HepG2 (cell line): Measurements from ENCODE around the gene MCF2L. TPM values are rescaled to one million over a fixed set of nuclear protein-coding genes. Genes with fewer than 3 reads are reported as not detected.

ENCODE experiments used
- ATAC-seq: fragments of 200-7000 bp; cut with Tn5 transposase; 3 replicates; pipeline ENCODE4 v1.9.1; 2020; ENCODE audit warnings: mild to moderate bottlenecking, moderate library complexity
- BruUV-seq: library from RNA; stranded (reverse); fragments of 400-500 nt; replicated peaks from 2 replicates; lab custom pipeline; 2021; lab: Mats Ljungman, UMichigan
- CTCF ChIA-PET: fragments of 300-600 bp; formaldehyde crosslinking; extraction: SDS; loops from one replicate; lab custom pipeline; 2021; ENCODE audit warnings: low total read pairs, inconsistent platforms, low intra/inter-chr PET ratio; lab: Yijun Ruan, JAX
- POLR2A ChIA-PET: fragments of 350-600 bp; sonication (Branson Sonifier 250); formaldehyde crosslinking; loops from one replicate; lab custom pipeline; 2020; ENCODE audit warnings: antibody characterized with exemption, inconsistent platforms; lab: Yijun Ruan, JAX
- DNase-seq: peaks from one replicate; pipeline ENCODE4 v3.0.0-alpha.2; 2015; ENCODE audit warnings: low spot score
- FAIRE-seq: peaks from 3 replicates; lab custom pipeline; 2011; peaks lifted over from hg19 to GRCh38; lab: Jason Lieb, UNC
- H2AFZ ChIP-seq: one replicate; pipeline ENCODE4 v1.6.1; 2011; ENCODE audit warnings: low read length, inconsistent platforms
- H3K27ac ChIP-seq: fragments of 300-600 bp; 3 replicates; pipeline ENCODE4 v1.8.0; 2011; ENCODE audit warnings: mixed run types, mild to moderate bottlenecking, mixed read lengths, low read length, inconsistent platforms; ENCODE audit not compliant: insufficient read depth; ENCODE audit errors: extremely low read length
- H3K27me3 ChIP-seq, 2 experiments: fragments of 200-600 bp in 1 of 2; 2 replicates in 1 of 2; 3 replicates in 1 of 2; pipeline versions ENCODE4 v1.6.0 to v1.8.0; 2011; ENCODE audit warnings: low read length in 2 of 2, mild to moderate bottlenecking in 2 of 2, moderate library complexity in 2 of 2, inconsistent platforms in 1 of 2; ENCODE audit not compliant: insufficient read depth in 2 of 2, control insufficient read depth in 1 of 2
- H3K36me3 ChIP-seq, 2 experiments: fragments of 200-600 bp in 1 of 2; replicated peaks in 1 of 2; 2 replicates in 1 of 2; 3 replicates in 1 of 2; pipeline versions ENCODE4 v1.5.1 to v1.8.0; 2011; ENCODE audit warnings: low read length in 2 of 2, inconsistent platforms in 1 of 2; ENCODE audit not compliant: insufficient read depth in 2 of 2, control insufficient read depth in 1 of 2
- H3K4me1 ChIP-seq: 2 replicates; pipeline ENCODE4 v1.5.1; 2012; ENCODE audit warnings: low read length, inconsistent platforms; ENCODE audit not compliant: insufficient read depth
- H3K4me2 ChIP-seq: 2 replicates; pipeline ENCODE4 v1.6.0; 2011; ENCODE audit warnings: low read depth, low read length, inconsistent platforms
- H3K4me3 ChIP-seq, 3 experiments: fragments of 200-600 bp in 1 of 3; sonication (generic), shearing (Covaris generic) in 1 of 3; replicated peaks in 1 of 3; 2 replicates each; pipeline ENCODE4 v1.5.1; 2011 to 2016; ENCODE audit warnings: low read length in 3 of 3, inconsistent platforms in 2 of 3, low read depth in 2 of 3, mild to moderate bottlenecking in 2 of 3, control low read depth in 1 of 3, mixed read lengths in 1 of 3; ENCODE audit not compliant: insufficient read depth in 1 of 3
- H3K79me2 ChIP-seq: one replicate; pipeline ENCODE4 v1.6.1; 2011; ENCODE audit warnings: low read length, inconsistent platforms; ENCODE audit not compliant: insufficient read depth
- H3K9ac ChIP-seq: 2 replicates; pipeline ENCODE4 v1.6.0; 2011; ENCODE audit warnings: mild to moderate bottlenecking, low read depth, low read length, inconsistent platforms; ENCODE audit not compliant: insufficient read depth
- H3K9me3 ChIP-seq: 2 replicates; pipeline ENCODE4 v1.5.1; 2012; ENCODE audit warnings: mild to moderate bottlenecking, low read length
- H4K20me1 ChIP-seq: 2 replicates; pipeline ENCODE4 v1.6.0; 2011; ENCODE audit warnings: inconsistent platforms, mild to moderate bottlenecking, low read length, moderate library complexity; ENCODE audit not compliant: insufficient read depth
- NR2F6 ChIP-seq, 2 experiments: IDR thresholded peaks; 2 replicates each; pipeline ENCODE4 v1.6.1; 2016; ENCODE audit warnings: antibody characterized with exemption in 1 of 2, mild to moderate bottlenecking in 1 of 2
- RARA ChIP-seq: IDR thresholded peaks from 2 replicates; pipeline ENCODE4 v1.6.1; 2016; ENCODE audit warnings: missing genetic modification reagents, missing compliant biosample characterization
- SAP130 ChIP-seq: IDR thresholded peaks from 2 replicates; pipeline ENCODE4 v1.6.1; 2016; ENCODE audit warnings: low read depth
- SNAI1 ChIP-seq: sonication (generic); formaldehyde crosslinking; IDR thresholded peaks from 2 replicates; pipeline ENCODE4 v1.5.0; 2020; ENCODE audit warnings: mild to moderate bottlenecking, missing genetic modification reagents, borderline replicate concordance
- TFAP4 ChIP-seq: sonication (generic); IDR thresholded peaks from 2 replicates; pipeline ENCODE4 v1.6.1; 2016; ENCODE audit warnings: low read depth, borderline replicate concordance
- THAP9 ChIP-seq: sonication (generic); formaldehyde crosslinking; IDR thresholded peaks from 2 replicates; pipeline ENCODE4; 2020; ENCODE audit warnings: missing genetic modification reagents, mild to moderate bottlenecking, borderline replicate concordance
- ZBTB33 ChIP-seq: sonication (generic); formaldehyde crosslinking; IDR thresholded peaks from 2 replicates; pipeline ENCODE4 v1.4.0; 2020; ENCODE audit warnings: missing genetic modification reagents
- ZBTB38 ChIP-seq: sonication (generic); formaldehyde crosslinking; IDR thresholded peaks from 2 replicates; pipeline ENCODE4 v1.5.1; 2020; ENCODE audit warnings: mild to moderate bottlenecking, missing genetic modification reagents
- ZNF432 ChIP-seq: sonication (generic); formaldehyde crosslinking; IDR thresholded peaks from 2 replicates; pipeline ENCODE4 v1.5.0; 2020; ENCODE audit warnings: missing genetic modification reagents, mild to moderate bottlenecking, borderline replicate concordance
- ZNF687 ChIP-seq: sonication (generic); formaldehyde crosslinking; IDR thresholded peaks from 2 replicates; pipeline ENCODE4 v1.5.1; 2020; ENCODE audit warnings: mild to moderate bottlenecking, missing genetic modification reagents, moderate library complexity
- WGBS: methylation state at CpG from one replicate; pipeline ENCODE4 v1.1.6; 2017; ENCODE audit warnings: low lambda C conversion rate; 5-methylcytosine and 5-hydroxymethylcytosine counted together
- in situ Hi-C: cut with HindIII; loops from 2 replicates; pipeline ENCODE4 v1.10.0; 2017; ENCODE audit warnings: low pct_unique_long_range_greater_than_20kb; ENCODE audit not compliant: extremely low pct_ligation_motif_present
- intact Hi-C: fragments of 100-400 bp; cut with micrococcal nuclease; formaldehyde crosslinking; loops from one replicate; pipeline ENCODE4 v1.10.0; 2022; ENCODE audit not compliant: unreplicated experiment
- polyA plus RNA-seq, 8 experiments: library from polyadenylated mRNA; depleted of rRNA in 3 of 8; stranded (reverse) in 7 of 8; unstranded in 1 of 8; fragments of >200 nt; fragmentation: Illumina TruSeq in 4 of 8; extraction: Trizol in 4 of 8; gene quantifications; 2 replicates each; pipeline versions ENCODE4 v1.2.1 to v1.2.3, GENCODE V29; 2011 to 2016; ENCODE audit warnings: low read depth in 4 of 8, missing spikeins in 1 of 8, mixed read lengths in 1 of 8; ENCODE audit not compliant: insufficient read depth in 1 of 8
- total RNA-seq, 5 experiments: library from RNA; depleted of rRNA; stranded (reverse); fragments of >200 nt; fragmentation: Illumina TruSeq; extraction: Trizol; gene quantifications; 2 replicates each; pipeline ENCODE4 v1.2.3, GENCODE V29; 2016; ENCODE audit warnings: low read depth in 1 of 5

MCF2L gene
- total and polyA plus RNA-seq, 2 of the 13 experiments (the other 11 are each of a cell fraction or from before 2014, with no cell fraction given), result 19.4 to 28.4 TPM

- no CpG with 5 or more reads among the region's 6 CpGs for WGBS
- H3K9ac ChIP-seq, result no peak overlapping the region
- H3K9me3 ChIP-seq, result no peaks in the 10 kb centered on the region
- intact Hi-C loops (no loop called here), in situ Hi-C loops (no loop called here)
- H3K79me2 ChIP-seq, result peaks cover 32% of the 10 kb centered on the region
- DNase-seq (no peak), FAIRE-seq (no peak), ATAC-seq (peak; percentile 34; the same call in 2 of the 3 replicates)
- H3K27ac ChIP-seq, result no peak overlapping the region
- TF ChIP-seq ZNF432 (CRISPR knock-in tag) (no peak), ZNF687 (CRISPR knock-in tag) (peak; percentile 38), TFAP4 (peak; percentile 75; the same call in 1 of the 2 replicates), SAP130 (CRISPR knock-in tag) (peak; percentile 20; the same call in 1 of the 2 replicates), SNAI1 (CRISPR knock-in tag) (no peak), THAP9 (CRISPR knock-in tag) (no peak), NR2F6 (IDR thresholded peaks at IDR 0.05) (0 out of 2 replicates have a peak, but pooled peaks have one; percentile 27), NR2F6 (CRISPR knock-in tag; IDR thresholded peaks at IDR 0.05) (0 out of 2 replicates have a peak, but pooled peaks have one; percentile 26), RARA (CRISPR knock-in tag) (peak; percentile 23; the same call in 1 of the 2 replicates), ZBTB33 (peak; percentile 98), ZBTB38 (CRISPR knock-in tag) (peak; percentile 75; the same call in 1 of the 2 replicates)
- BruUV-seq, result no TSS peak
- H3K4me2 ChIP-seq, result peak overlapping the region; percentile 98
- peaks cover 0 to 5% of the 10 kb centered on the region in 2 experiments; a peak in 3 of 5 replicates for H3K36me3 ChIP-seq
- POLR2A ChIA-PET, result interaction anchor here (0.8 to 1.6 kb wide), 2 partner anchors 14 to 30 kb away, joined by 3 to 4 read pairs; no protein-coding TSS in a partner anchor
- H4K20me1 ChIP-seq, result peaks cover 2% of the 10 kb centered on the region; the same call in 1 of the 2 replicates
- H2AFZ ChIP-seq, result no peak overlapping the region
- no peaks in the 10 kb centered on the region for H3K27me3 ChIP-seq
- H3K4me3 ChIP-seq, result no peak overlapping the region; a peak in 1 of 6 replicates
- CTCF ChIA-PET, result no interaction called here
- peaks cover 43% of the 10 kb centered on the region for H3K4me1 ChIP-seq
Observed at GRCh38 chr13:112971288-112971643, 2.3 kb downstream of the MCF2L start.
